ENCODE measurements around the gene GNG7.
"Not testable (repeated sequence)": the region's sequence is repeated elsewhere in the genome, so short reads cannot be mapped to it uniquely, and the experiment has no call there.

GNG7 gene

DNA sequence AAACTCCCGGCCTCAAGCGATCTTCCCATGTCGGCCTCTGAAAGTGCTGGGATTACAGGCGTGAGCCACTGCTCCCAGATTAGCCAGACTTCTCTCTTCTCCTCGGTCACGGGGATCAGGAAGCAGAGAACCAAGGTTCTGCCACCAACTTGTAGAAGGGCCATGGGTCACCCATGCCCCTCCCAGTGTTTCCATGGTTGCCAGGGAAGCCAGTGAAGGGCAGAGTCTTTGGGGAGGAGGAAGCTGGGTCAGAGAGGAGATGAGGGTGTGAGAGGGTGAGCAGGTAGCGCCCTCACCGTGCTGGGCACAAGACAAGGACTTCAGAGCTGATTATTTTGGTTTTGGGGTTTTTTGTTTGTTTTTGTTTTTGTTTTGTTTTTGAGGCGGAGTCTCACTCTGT lies 77.1 kb downstream of the GNG7 start:
- in situ Hi-C loops (cut with HindIII; ENCODE audit: low sequenced_read_pairs): no loop called here

- in situ Hi-C loops (cut with HindIII; ENCODE audit: low sequenced_read_pairs): no loop called here
Observed at GRCh38 chr19:2624537-2625091, 77.9 kb downstream of the GNG7 start.

GRCh38 chr19:2623798-2624197 lies 78.7 kb downstream of the GNG7 start:
- in situ Hi-C loops (cut with HindIII; ENCODE audit: low sequenced_read_pairs): no loop called here

- in situ Hi-C loops (cut with HindIII; ENCODE audit: low sequenced_read_pairs): not testable (repeated sequence)
Observed at GRCh38 chr19:2622371-2622961, 80.0 kb downstream of the GNG7 start.

GRCh38 chr19:2619076-2619475 lies 83.4 kb downstream of the GNG7 start:
- in situ Hi-C loops (cut with HindIII; ENCODE audit: low sequenced_read_pairs): no loop called here

DNA sequence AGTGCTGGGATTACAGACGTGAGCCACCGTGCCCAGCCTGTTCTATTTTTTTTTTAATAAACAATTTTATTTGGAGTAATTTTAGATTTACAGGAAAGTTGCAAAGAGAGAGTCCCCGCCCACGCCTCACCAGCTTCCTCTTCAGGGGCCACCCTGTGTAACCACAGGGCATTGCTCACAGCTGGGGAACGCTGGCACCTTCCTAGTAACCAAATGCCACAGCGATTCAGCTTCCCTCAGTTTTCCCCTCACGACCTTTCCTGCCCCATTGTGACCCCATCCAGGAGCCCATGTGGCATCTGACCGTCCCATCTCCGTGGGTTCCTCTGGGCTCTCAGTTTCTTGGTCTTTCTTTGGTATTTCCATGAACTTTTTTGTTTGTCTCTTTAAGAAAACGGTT lies 83.9 kb downstream of the GNG7 start:
- in situ Hi-C loops (cut with HindIII; ENCODE audit: low sequenced_read_pairs): no loop called here

GRCh38 chr19:2617393-2618165 lies 84.9 kb downstream of the GNG7 start:
- in situ Hi-C loops (cut with HindIII; ENCODE audit: low sequenced_read_pairs): no loop called here

GRCh38 chr19:2616741-2617392 lies 85.6 kb downstream of the GNG7 start:
- in situ Hi-C loops (cut with HindIII; ENCODE audit: low sequenced_read_pairs): no loop called here

DNA sequence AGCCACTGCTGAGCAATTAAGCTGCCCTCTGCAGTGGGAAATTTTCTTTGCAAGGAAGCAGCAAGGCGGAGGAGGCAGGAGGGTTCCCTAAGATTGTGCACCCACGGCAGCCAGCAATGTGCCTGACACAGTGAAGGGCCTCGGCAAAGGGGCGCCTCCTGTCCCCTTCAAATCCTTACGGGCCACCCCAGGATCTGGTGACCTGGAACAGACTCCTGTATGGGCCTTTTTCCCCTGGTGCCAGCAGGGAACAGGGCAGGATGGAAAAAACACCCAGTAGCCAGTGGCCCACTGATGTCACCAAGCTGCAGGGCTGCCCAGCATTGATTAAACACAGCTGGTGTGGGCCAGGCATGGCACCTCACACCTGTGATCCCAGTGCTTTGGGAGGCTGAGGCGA lies 86.7 kb downstream of the GNG7 start:
- in situ Hi-C loops (cut with HindIII; ENCODE audit: low sequenced_read_pairs): no loop called here

DNA sequence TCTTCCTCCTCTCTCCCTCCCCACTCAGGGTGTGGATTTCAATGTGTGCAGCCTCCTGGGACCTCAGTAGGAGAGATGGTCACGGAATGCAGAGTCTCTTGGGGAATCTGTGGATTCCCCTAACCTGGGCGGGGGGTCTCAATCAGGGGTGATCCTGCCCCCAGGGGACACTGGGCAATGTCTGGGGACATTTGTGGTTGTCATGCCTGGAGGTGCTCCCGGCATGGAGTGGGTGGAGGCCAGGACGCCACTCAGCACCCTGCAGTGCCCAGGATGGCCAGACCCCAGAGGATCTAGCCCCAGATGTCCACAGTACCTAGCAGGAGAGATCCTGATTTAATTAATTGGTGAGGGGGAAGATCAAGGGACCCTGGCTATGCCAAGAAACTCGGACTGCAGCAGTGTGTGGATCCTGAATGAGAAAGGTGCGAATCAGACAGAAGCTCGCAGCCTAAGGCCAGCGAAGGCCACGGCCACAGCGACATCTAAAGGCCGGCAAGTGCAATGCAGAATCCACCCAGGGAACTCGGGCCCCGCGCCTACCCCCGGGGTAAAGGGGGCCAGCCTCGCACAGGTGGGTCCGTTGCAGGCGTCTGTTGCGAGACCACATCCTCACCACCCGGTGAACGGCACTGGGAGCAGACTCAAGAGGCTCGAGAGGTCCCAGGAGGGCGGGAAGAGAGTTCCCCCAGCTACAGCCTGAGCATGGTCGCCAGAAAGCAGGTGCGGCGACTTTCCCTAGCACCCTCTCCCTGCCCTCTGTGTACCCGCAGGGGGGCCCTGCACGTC lies 88.8 kb downstream of the GNG7 start:
- in situ Hi-C loops (cut with HindIII; ENCODE audit: low sequenced_read_pairs): no loop called here

GRCh38 chr19:2612619-2613249 lies 89.8 kb downstream of the GNG7 start:
- in situ Hi-C loops (cut with HindIII; ENCODE audit: low sequenced_read_pairs): no loop called here

DNA sequence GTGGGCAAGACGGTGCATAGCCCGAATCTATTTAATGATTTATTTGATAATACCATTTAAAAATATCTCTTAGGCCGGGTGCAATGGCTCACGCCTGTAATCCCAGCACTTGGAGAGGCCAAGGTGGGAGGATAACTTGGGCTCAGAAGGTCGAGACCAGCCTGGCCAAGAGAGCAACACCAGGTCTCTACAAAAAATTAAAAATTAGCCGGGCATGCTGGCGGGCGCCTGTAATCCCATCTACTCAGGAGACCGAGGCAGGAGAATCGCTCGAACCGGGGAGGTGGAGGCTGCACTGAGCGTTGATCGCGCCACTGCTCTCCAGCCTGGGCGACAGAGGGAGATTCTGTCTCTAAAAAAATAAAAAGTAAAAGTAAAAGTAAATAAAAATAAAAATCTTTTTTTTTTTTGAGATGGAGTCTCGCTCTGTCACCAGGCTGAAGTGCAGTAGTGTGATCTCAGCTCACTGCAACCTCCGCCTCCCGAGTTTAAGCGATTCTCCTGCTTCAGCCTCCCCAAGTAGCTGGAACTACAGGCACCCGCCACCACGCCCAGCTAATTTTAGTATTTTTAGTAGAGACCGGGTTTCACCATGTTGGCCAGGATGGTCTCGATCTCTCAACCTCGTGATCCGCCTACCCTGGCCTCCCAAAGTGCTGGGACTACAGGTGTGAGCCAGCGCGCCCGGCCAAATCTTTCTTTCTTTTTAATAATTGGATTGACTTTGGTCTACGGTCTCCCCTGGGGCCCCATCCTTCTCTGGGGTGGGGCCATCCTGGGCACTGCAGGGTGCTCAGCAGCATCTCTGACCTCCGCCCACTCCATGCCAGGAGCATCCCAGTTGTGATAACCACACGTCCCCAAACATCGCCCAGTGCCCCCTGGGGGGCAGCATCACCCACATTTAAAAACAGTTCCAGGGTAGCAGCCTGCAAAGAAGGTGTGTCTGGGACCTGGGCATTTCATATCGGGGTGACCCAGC lies 90.7 kb downstream of the GNG7 start:
- in situ Hi-C loops (cut with HindIII; ENCODE audit: low sequenced_read_pairs): no loop called here

GRCh38 chr19:2610637-2611482 lies 91.6 kb downstream of the GNG7 start:
- in situ Hi-C loops (cut with HindIII; ENCODE audit: low sequenced_read_pairs): no loop called here

DNA sequence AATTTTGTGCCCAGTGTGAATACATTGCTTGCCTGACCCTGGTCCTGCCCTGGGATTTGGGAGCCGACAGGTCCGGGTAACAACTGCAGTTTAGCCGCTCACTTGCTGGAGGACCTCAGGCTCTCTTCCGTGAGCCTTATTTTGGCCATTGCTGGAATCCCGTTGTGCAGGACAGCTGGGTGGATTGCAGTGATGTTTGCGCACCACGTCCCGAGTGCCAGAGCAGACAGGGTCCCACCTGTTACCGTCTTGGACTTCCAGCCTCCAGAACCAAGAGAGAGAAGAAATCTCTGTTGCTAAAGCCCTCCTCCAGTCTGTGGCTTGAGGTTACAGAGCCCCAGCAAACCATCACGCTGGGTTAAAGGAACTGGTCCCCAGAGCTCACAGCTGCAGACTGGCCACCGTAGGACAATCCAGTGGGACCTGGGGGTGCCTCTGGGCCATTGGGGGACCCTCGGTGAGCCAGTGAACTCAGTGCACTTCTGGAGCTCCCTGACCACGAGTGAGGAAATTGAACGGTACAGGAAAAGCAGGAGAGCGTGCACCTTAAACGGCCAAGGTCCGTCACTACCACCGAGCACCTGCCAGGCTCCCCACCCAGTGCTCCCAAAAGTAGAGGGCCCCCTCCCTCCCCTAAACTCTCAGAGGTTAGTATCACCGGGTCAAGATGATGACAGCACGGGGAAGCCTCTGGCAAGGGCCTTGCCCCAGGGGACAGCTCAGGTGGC lies 92.9 kb downstream of the GNG7 start:
- in situ Hi-C loops (cut with HindIII; ENCODE audit: low sequenced_read_pairs): no loop called here

DNA sequence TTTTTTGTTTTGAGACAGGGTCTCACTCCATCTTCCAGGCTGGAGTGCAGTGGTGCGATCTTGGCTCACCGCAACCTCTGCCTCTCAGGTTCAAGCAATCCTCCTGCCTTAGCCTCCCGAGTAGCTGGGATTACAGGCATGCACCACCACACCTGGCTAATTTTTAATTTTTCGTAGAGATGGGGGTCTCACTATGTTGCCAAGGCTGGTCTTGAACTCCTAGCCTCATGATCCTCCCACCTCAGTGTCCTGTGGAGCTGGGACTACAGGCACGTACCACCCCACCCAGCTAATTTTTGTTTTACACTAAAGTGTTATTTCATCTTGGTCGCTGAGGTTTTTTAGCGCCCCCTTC lies 93.5 kb downstream of the GNG7 start:
- in situ Hi-C loops (cut with HindIII; ENCODE audit: low sequenced_read_pairs): not testable (repeated sequence)

GRCh38 chr19:2608602-2608922 lies 93.9 kb downstream of the GNG7 start:
- in situ Hi-C loops (cut with HindIII; ENCODE audit: low sequenced_read_pairs): no loop called here

GRCh38 chr19:2607712-2608601 lies 94.5 kb downstream of the GNG7 start:
- in situ Hi-C loops (cut with HindIII; ENCODE audit: low sequenced_read_pairs): no loop called here
